Caco-2 (cell line): ENCODE data around the gene SLC17A6. TPM values are rescaled to one million over a fixed set of nuclear protein-coding genes. Genes with fewer than 3 reads are reported as not detected.

ENCODE experiments used
- BruUV-seq: library from RNA; stranded (reverse); fragments of 400-500 nt; replicated peaks from 2 replicates; lab custom pipeline; 2021; lab: Mats Ljungman, UMichigan
- CTCF ChIA-PET: fragments of 300-600 bp; sonication (Branson Sonifier 250); formaldehyde crosslinking; loops from one replicate; lab custom pipeline; 2022; ENCODE audit warnings: antibody characterized with exemption; lab: Charles Lee
- POLR2A ChIA-PET: fragments of 300-600 bp; sonication (Branson Sonifier 250); formaldehyde crosslinking; loops from one replicate; lab custom pipeline; 2022; ENCODE audit warnings: antibody characterized with exemption; lab: Charles Lee
- DNase-seq, 2 experiments: peaks; one replicate each; pipeline versions ENCODE4 v3.0.0 to v3.0.0-alpha.2; 2020 to 2022
- H3K27me3 ChIP-seq: replicated peaks from 2 replicates; pipeline ENCODE4 v1.6.0; 2011; ENCODE audit warnings: low read length; ENCODE audit not compliant: control insufficient read depth, insufficient read depth
- H3K36me3 ChIP-seq: 2 replicates; pipeline ENCODE4 v1.5.1; 2011; ENCODE audit warnings: low read length; ENCODE audit not compliant: control insufficient read depth, insufficient read depth
- H3K4me1 ChIP-seq: fragments of 250-450 bp; sonication (Bioruptor Pico); 2 replicates; pipeline ENCODE4 v1.5.1; 2020; ENCODE audit warnings: mild to moderate bottlenecking
- H3K4me3 ChIP-seq: 2 replicates; pipeline ENCODE4 v1.5.1; 2011; ENCODE audit warnings: low read depth, mild to moderate bottlenecking, control low read depth, low read length
- H3K9me3 ChIP-seq: fragments of 250-450 bp; sonication (Bioruptor Pico); 2 replicates; pipeline ENCODE4 v1.5.1; 2020; ENCODE audit warnings: mild to moderate bottlenecking, moderate library complexity
- H3K27ac Mint-ChIP-seq: one replicate; pipeline ENCODE4 v1.8.0; 2022; ENCODE audit warnings: mixed read lengths; ENCODE audit not compliant: unreplicated experiment
- H3K27me3 Mint-ChIP-seq: one replicate; pipeline ENCODE4 v1.8.0; 2022; ENCODE audit warnings: mixed read lengths; ENCODE audit not compliant: insufficient read depth, unreplicated experiment
- H3K36me3 Mint-ChIP-seq: one replicate; pipeline ENCODE4 v1.8.0; 2022; ENCODE audit warnings: mild to moderate bottlenecking, mixed read lengths; ENCODE audit not compliant: insufficient read depth, unreplicated experiment
- H3K4me1 Mint-ChIP-seq: one replicate; pipeline ENCODE4 v1.8.0; 2022; ENCODE audit warnings: low read depth, mixed read lengths; ENCODE audit not compliant: unreplicated experiment
- H3K4me3 Mint-ChIP-seq: one replicate; pipeline ENCODE4 v1.8.0; 2022; ENCODE audit warnings: mild to moderate bottlenecking, moderate library complexity, mixed read lengths; ENCODE audit not compliant: unreplicated experiment
- H3K9me3 Mint-ChIP-seq: one replicate; pipeline ENCODE4 v1.8.0; 2022; ENCODE audit warnings: mixed read lengths; ENCODE audit not compliant: unreplicated experiment
- intact Hi-C: fragments of 100-400 bp; cut with micrococcal nuclease; formaldehyde crosslinking; loops from one replicate; pipeline ENCODE4 v1.10.0; 2022; ENCODE audit not compliant: unreplicated experiment
- total RNA-seq: library from RNA; stranded (reverse); gene quantifications from 2 replicates; pipeline ENCODE4 v1.2.3, GENCODE V29; 2022
- TF ChIP-seq, protein P1 (sequence below), 2 experiments: fragments of 200-600 bp in 1 of 2; IDR thresholded peaks; 1 replicate in 1 of 2; 2 replicates in 1 of 2; pipeline versions ENCODE4 v1.5.1 to v1.8.0; 2011 to 2022; ENCODE audit warnings: antibody characterized with exemption in 1 of 2, control low read depth in 1 of 2, inconsistent platforms in 1 of 2, low read depth in 1 of 2, low read length in 1 of 2, mild to moderate bottlenecking in 1 of 2, moderate library complexity in 1 of 2; ENCODE audit not compliant: insufficient read depth in 1 of 2, severe bottlenecking in 1 of 2, unreplicated experiment in 1 of 2

The SLC17A6 gene
- total RNA-seq, 1 experiment from 2014 or later: not detected

DNA sequence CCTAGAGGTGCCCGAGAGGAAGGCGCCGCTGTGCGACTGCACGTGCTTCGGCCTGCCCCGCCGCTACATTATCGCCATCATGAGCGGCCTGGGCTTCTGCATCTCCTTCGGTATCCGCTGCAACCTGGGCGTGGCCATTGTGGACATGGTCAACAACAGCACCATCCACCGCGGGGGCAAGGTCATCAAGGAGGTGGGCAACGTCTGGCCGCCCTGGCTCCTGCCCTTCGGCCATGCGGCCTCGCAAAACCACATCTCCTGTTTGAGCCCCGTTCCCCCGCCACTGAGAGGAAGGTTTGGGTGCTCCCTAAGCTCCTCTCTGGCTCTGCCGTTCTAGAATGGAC is 3.4 kb downstream of the SLC17A6 start:
- intact Hi-C loops: no loop called here

DNA sequence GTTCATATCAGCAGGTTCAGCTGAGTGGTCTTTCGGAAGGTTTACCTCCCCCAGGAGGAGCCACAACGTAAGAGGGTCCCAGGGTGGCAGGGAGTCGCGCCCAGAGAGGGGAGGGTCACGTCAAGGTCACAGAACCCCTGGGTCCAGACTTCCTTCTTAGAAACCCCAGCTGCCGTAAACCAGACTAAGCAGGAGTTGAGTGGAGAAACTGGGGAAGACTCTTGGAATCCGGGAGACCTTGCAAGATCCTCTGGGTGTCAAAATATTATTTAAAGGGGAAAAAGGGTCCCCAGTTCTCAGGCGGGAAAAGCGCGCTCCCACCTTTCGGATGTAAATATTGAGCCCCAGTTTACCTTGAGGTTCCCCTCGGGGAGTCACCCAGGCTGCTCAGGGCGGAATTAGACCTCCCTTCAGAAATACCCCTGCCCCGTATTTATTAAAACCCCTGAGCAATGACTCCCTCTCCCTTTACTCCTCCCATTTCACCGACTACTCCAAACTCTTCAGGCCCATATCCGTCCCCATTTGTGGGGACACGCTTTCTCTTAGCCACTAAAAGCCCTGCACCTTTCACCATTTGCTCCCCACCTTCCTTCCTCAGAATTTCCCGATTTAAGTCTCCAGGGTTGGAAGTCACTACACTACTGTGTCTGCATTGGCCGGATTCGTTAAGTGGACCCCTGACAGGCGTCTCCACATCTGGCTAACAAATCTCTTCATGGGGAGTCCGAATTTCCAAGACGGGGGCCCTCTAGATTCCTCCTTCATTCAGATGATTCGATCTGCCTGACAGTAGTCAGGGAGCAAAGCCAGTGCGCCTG is 4.2 kb downstream of the SLC17A6 start:
- no peak overlapping the region for H3K4me3 Mint-ChIP-seq

More for the DNA sequence above, 3.4 kb downstream of the SLC17A6 start:
- no peaks in the 10 kb centered on the region for H3K36me3 Mint-ChIP-seq
- no peak overlapping the region for H3K4me3 Mint-ChIP-seq
- Histone ChIP-seq H3K4me1 (no peaks in the 10 kb centered on the region), H3K9me3 (no peaks in the 10 kb centered on the region), H3K27me3 (no peaks in the 10 kb centered on the region), H3K36me3 (no peaks in the 10 kb centered on the region), H3K4me3 (no peak overlapping the region)
- H3K27ac Mint-ChIP-seq: no peak overlapping the region
- ChIA-PET POLR2A (no interaction called here), CTCF (no interaction called here)
- peaks cover 18% of the 10 kb centered on the region for H3K27me3 Mint-ChIP-seq
- TF ChIP-seq, protein P1, sequence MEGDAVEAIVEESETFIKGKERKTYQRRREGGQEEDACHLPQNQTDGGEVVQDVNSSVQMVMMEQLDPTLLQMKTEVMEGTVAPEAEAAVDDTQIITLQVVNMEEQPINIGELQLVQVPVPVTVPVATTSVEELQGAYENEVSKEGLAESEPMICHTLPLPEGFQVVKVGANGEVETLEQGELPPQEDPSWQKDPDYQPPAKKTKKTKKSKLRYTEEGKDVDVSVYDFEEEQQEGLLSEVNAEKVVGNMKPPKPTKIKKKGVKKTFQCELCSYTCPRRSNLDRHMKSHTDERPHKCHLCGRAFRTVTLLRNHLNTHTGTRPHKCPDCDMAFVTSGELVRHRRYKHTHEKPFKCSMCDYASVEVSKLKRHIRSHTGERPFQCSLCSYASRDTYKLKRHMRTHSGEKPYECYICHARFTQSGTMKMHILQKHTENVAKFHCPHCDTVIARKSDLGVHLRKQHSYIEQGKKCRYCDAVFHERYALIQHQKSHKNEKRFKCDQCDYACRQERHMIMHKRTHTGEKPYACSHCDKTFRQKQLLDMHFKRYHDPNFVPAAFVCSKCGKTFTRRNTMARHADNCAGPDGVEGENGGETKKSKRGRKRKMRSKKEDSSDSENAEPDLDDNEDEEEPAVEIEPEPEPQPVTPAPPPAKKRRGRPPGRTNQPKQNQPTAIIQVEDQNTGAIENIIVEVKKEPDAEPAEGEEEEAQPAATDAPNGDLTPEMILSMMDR (IDR thresholded peaks at IDR 0.05; ENCODE audit: insufficient read depth in 1 of 2, low read depth in 1 of 2, low read length in 1 of 2, severe bottlenecking in 1 of 2, unreplicated experiment in 1 of 2): no peak
- BruUV-seq: no TSS peak
- no peak for DNase-seq
- H3K4me1 Mint-ChIP-seq: no peaks in the 10 kb centered on the region
- no peaks in the 10 kb centered on the region for H3K9me3 Mint-ChIP-seq

DNA sequence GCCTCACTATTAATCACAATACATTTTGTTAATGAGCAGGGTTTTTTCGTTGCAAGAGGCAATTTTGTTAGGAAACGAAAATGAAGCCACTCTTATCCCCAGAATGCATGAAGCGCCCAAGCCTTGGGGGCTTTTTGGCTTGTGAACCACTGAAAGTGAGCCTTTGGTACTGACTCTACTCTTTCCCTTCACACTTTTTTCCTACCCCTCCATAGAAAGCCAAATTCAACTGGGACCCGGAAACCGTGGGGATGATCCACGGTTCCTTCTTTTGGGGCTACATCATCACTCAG is 4.8 kb downstream of the SLC17A6 start:
- ChIA-PET CTCF (no interaction called here), POLR2A (no interaction called here)
- Histone ChIP-seq H3K4me3 (no peak overlapping the region), H3K4me1 (no peaks in the 10 kb centered on the region), H3K36me3 (no peaks in the 10 kb centered on the region), H3K9me3 (no peaks in the 10 kb centered on the region), H3K27me3 (no peaks in the 10 kb centered on the region)
- no peak for DNase-seq
- H3K27ac Mint-ChIP-seq: no peak overlapping the region
- no peak overlapping the region for H3K4me3 Mint-ChIP-seq
- H3K36me3 Mint-ChIP-seq: no peaks in the 10 kb centered on the region
- no peaks in the 10 kb centered on the region for H3K9me3 Mint-ChIP-seq
- H3K27me3 Mint-ChIP-seq: peaks cover 17% of the 10 kb centered on the region
- TF ChIP-seq, protein P1 (IDR thresholded peaks at IDR 0.05; ENCODE audit: insufficient read depth in 1 of 2, low read depth in 1 of 2, low read length in 1 of 2, severe bottlenecking in 1 of 2, unreplicated experiment in 1 of 2): no peak
- H3K4me1 Mint-ChIP-seq: no peaks in the 10 kb centered on the region
- intact Hi-C loops: no loop called here
- BruUV-seq: no TSS peak

More for the DNA sequence above, 4.2 kb downstream of the SLC17A6 start:
- Mint-ChIP-seq H3K27ac (no peak overlapping the region), H3K36me3 (no peaks in the 10 kb centered on the region), H3K9me3 (no peaks in the 10 kb centered on the region), H3K27me3 (peaks cover 18% of the 10 kb centered on the region), H3K4me1 (no peaks in the 10 kb centered on the region)
- Histone ChIP-seq H3K36me3 (no peaks in the 10 kb centered on the region), H3K4me3 (no peak overlapping the region), H3K4me1 (no peaks in the 10 kb centered on the region), H3K27me3 (no peaks in the 10 kb centered on the region), H3K9me3 (no peaks in the 10 kb centered on the region)
- no TSS peak for BruUV-seq
- intact Hi-C loops: no loop called here
- ChIA-PET CTCF (no interaction called here), POLR2A (no interaction called here)
- TF ChIP-seq, protein P1 (IDR thresholded peaks at IDR 0.05; ENCODE audit: insufficient read depth in 1 of 2, low read depth in 1 of 2, low read length in 1 of 2, severe bottlenecking in 1 of 2, unreplicated experiment in 1 of 2): no peak
- no peak for DNase-seq
